Adrenal gland (tissue), 12 donors: ENCODE data around the gene DOCK1. TPM values are rescaled to one million over a fixed set of nuclear protein-coding genes. Genes with fewer than 3 reads are reported as not detected.

Source experiments
- DNase-seq, 7 donors: peaks; one replicate each; pipeline ENCODE4 v3.0.0-alpha.2; 2019 to 2020
- H3K27ac ChIP-seq, 5 donors: fragments of 200-600 bp; sonication (generic) in 4 of 5; 1 replicate in 3 of 5; 2 replicates in 2 of 5; pipeline versions ENCODE4 v1.5.1 to v1.8.0; 2016 to 2020; ENCODE audit warnings: mild to moderate bottlenecking in 1 of 5
- H3K27me3 ChIP-seq: fragments of 200-600 bp; 2 replicates; pipeline ENCODE4 v1.8.0; 2021
- H3K36me3 ChIP-seq, 2 donors: fragments of 200-600 bp; replicated peaks in 1 of 2; 1 replicate in 1 of 2; 2 replicates in 1 of 2; pipeline versions ENCODE4 v1.5.1 to v1.8.0; 2018 to 2022
- H3K4me1 ChIP-seq, 2 donors: fragments of 200-600 bp; replicated peaks in 1 of 2; 1 replicate in 1 of 2; 2 replicates in 1 of 2; pipeline versions ENCODE4 v1.5.1 to v1.8.0; 2018 to 2021
- H3K4me3 ChIP-seq, 4 donors: fragments of 200-600 bp; sonication (generic) in 3 of 4; one replicate each; pipeline ENCODE4 v1.5.1; 2016 to 2018
- H3K9me3 ChIP-seq, 3 donors: fragments of 200-600 bp; sonication (generic) in 1 of 3; replicated peaks in 1 of 3; 1 replicate in 2 of 3; 2 replicates in 1 of 3; pipeline versions ENCODE4 v1.5.1 to v1.8.0; 2016 to 2021
- POLR2A ChIP-seq, 2 donors: fragments of 450-650 bp; IDR thresholded peaks; one replicate each; pipeline ENCODE4 v1.6.1; 2017; ENCODE audit warnings: antibody characterized with exemption in 2 of 2, mild to moderate bottlenecking in 2 of 2, moderate library complexity in 1 of 2
- WGBS, 4 donors: extraction: QIAGEN DNeasy Blood & Tissue Kit in 2 of 4; methylation state at CpG; one replicate each; pipeline versions ENCODE4 v1.1.5 to v1.1.7; 2013 to 2017; 5-methylcytosine and 5-hydroxymethylcytosine counted together
- intact Hi-C, 2 donors: fragments of 100-400 bp; cut with DNase I; formaldehyde crosslinking; loops; one replicate each; pipeline versions ENCODE4 v1.14.1 to v1.15.0; 2022 to 2023
- polyA plus RNA-seq, 3 donors: library from polyadenylated mRNA; stranded (reverse); fragments of 200-250 nt in 2 of 3; fragments of 350-450 nt in 1 of 3; fragmentation: Illumina TruSeq in 1 of 3; extraction: RNeasy Lipid Tissue Mini Kit (QIAGEN cat#74804) in 1 of 3; gene quantifications; one replicate each; pipeline ENCODE4 v1.2.3, GENCODE V29; 2013 to 2014
- total RNA-seq, 9 donors: library from RNA; depleted of rRNA in 4 of 9; stranded (reverse); fragments of >200 nt in 4 of 9; fragments of 120-200 nt in 1 of 9; fragmentation: NEBNext Ultra II Directional in 1 of 9; extraction: Animal tissue kit (Norgen Biotek cat#: 25700) in 1 of 9; gene quantifications; one replicate each; pipeline versions ENCODE4 v1.1.0 to v1.2.4, GENCODE V29; 2013 to 2023
- TF ChIP-seq, protein P1 (sequence below), 6 experiments: fragments of 450-650 bp in 4 of 6; fragments of 200-600 bp in 2 of 6; sonication (generic) in 1 of 6; IDR thresholded peaks; 1 replicate in 5 of 6; 2 replicates in 1 of 6; pipeline versions ENCODE4 v1.5.1 to v1.8.0; 2016 to 2021; ENCODE audit warnings: antibody characterized with exemption in 6 of 6, mild to moderate bottlenecking in 2 of 6, moderate library complexity in 1 of 6
- donor health status: healthy with polysubstance abuse.
- donor health status: Bipolar disorder and iron deficiency.
- donor health status: DM: yes; HTN: yes; CAD: no.
- donor health status: DM: no; HTN: no; CAD: no.
- donor health status: DM: no; HTN: no; CAD: no.
- donor health status: DM: yes; HTN: yes; CAD: no.

The DOCK1 gene
- total and polyA plus RNA-seq, 12 donors, result 8.1 to 30.4 (median 21.6) TPM

DNA sequence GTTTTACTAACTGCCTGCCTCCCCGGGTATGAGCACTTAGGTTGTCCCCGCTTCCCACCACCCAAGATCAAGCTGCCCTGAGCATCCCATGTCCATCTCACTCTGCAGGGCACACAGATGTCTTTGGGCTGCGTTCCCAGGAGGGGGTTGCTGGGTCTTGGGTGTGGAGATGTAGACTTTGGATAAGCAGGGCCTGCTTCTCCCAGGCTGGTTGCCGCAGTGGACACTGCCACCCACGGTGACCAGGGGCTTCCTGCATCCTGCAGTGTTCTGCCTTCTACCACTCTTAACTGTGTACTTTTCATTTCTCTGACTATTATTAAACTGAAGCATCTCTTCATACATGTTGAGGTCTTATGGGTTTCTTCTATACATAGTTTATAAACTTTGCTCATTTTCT, 70.0 kb downstream of the DOCK1 start:
- no peak for DNase-seq
- Histone ChIP-seq H3K36me3 (peaks cover 0 to 4% of the 10 kb centered on the region in 2 donors), H3K9me3 (no peaks in the 10 kb centered on the region), H3K4me1 (peaks cover 0 to 11% of the 10 kb centered on the region in 2 donors), H3K4me3 (no peak overlapping the region), H3K27me3 (no peaks in the 10 kb centered on the region), H3K27ac (no peak overlapping the region)
- intact Hi-C loops, result no loop called here
- TF ChIP-seq, protein P1, sequence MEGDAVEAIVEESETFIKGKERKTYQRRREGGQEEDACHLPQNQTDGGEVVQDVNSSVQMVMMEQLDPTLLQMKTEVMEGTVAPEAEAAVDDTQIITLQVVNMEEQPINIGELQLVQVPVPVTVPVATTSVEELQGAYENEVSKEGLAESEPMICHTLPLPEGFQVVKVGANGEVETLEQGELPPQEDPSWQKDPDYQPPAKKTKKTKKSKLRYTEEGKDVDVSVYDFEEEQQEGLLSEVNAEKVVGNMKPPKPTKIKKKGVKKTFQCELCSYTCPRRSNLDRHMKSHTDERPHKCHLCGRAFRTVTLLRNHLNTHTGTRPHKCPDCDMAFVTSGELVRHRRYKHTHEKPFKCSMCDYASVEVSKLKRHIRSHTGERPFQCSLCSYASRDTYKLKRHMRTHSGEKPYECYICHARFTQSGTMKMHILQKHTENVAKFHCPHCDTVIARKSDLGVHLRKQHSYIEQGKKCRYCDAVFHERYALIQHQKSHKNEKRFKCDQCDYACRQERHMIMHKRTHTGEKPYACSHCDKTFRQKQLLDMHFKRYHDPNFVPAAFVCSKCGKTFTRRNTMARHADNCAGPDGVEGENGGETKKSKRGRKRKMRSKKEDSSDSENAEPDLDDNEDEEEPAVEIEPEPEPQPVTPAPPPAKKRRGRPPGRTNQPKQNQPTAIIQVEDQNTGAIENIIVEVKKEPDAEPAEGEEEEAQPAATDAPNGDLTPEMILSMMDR (IDR thresholded peaks at IDR 0.05), result no peak
- TF ChIP-seq POLR2A (IDR thresholded peaks at IDR 0.05), result no peak
- 92 to 96% (median 94%) methylated on average over 5 of the region's 5 CpGs for WGBS, 4 donors

DNA sequence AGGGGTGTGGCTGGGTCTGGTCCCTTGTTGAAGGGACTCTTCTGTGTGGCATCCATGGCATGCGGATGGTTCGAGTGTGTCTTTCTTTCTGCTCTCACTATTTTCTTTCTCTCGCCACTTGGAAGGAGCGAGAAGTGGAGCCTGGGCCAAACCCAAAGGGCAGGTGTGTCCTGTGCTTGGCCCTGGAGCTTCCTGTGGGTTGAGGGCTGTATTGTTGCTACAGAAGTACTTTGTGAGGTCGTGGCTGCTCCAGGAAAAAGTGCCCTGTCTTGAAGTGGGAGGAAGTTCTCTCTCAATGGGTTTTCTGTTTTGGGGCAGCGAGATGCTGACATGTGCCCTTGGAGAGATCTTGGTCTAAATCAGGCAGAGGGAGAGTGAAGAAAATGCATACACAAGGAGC, 72.0 kb downstream of the DOCK1 start:
- no peak overlapping the region for H3K4me3 ChIP-seq
- H3K27me3 ChIP-seq, result no peaks in the 10 kb centered on the region
- no peaks in the 10 kb centered on the region for H3K9me3 ChIP-seq
- no peak overlapping the region for H3K27ac ChIP-seq
- no peak for TF ChIP-seq POLR2A (IDR thresholded peaks at IDR 0.05)
- TF ChIP-seq, protein P1 (IDR thresholded peaks at IDR 0.05), result no peak
- H3K4me1 ChIP-seq, result peaks cover 0 to 11% of the 10 kb centered on the region in 2 donors
- intact Hi-C loops, result no loop called here
- H3K36me3 ChIP-seq, result peaks cover 0 to 4% of the 10 kb centered on the region in 2 donors
- WGBS, 4 donors, result 70 to 86% (median 81%) methylated on average over 6 of the region's 6 CpGs
- DNase-seq, result no peak

DNA sequence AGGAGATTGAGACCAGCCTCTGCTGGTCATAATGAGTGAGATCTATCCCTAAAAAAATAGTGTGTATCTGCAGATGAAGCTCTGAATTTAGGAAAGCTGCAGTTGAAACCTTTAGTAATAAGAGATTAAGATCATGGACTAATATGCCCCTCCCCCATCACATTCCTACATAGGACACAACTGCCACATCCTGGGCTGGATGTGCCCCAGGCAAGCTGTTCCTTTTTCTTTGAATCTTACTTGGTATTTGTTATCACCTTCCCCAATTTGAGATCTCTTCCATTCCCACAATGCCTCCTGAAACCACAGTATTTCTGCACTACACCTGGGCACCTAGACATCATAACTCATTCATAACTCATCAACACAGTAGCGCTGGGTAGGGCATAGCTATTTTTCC, 74.1 kb downstream of the DOCK1 start:
- intact Hi-C loops, result no loop called here
- no peak for TF ChIP-seq POLR2A (IDR thresholded peaks at IDR 0.05)
- TF ChIP-seq, protein P1 (IDR thresholded peaks at IDR 0.05), result no peak
- no peaks in the 10 kb centered on the region for H3K9me3 ChIP-seq
- DNase-seq, result no peak
- H3K4me1 ChIP-seq, result no peaks in the 10 kb centered on the region
- WGBS, 4 donors, result 90 to 100% (median 93%) methylated on average over 1 of the region's 1 CpG
- H3K36me3 ChIP-seq, result peaks cover 0 to 4% of the 10 kb centered on the region in 2 donors
- H3K27ac ChIP-seq, result no peak overlapping the region
- no peak overlapping the region for H3K4me3 ChIP-seq
- H3K27me3 ChIP-seq, result no peaks in the 10 kb centered on the region

DNA sequence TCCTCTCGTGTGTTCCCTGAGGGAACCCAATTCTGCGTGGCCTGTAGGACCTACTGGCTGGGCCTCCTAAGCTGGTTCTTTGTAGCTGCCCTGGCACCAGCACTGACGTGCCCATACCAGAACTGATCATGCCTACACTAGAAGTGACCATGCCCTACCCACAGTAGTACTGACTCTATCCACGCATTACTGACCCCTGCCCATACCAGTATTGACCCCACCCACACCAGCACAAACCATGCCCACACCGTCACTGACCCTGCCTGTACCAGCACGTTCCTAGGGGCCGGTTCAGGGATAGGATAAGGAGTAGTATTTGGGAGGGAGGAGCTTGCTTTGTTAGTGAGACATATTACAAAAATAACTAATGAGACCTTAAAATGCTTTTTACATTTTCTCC, 88.0 kb downstream of the DOCK1 start:
- no peaks in the 10 kb centered on the region for H3K9me3 ChIP-seq
- no peaks in the 10 kb centered on the region for H3K36me3 ChIP-seq
- no peak overlapping the region for H3K4me3 ChIP-seq
- H3K27ac ChIP-seq, result no peak overlapping the region
- intact Hi-C loops, result no loop called here
- 93 to 97% (median 94%) methylated on average over 6 to 7 of the region's 7 CpGs for WGBS, 4 donors
- no peaks in the 10 kb centered on the region for H3K4me1 ChIP-seq
- H3K27me3 ChIP-seq, result no peaks in the 10 kb centered on the region
- DNase-seq, result no peak
- TF ChIP-seq POLR2A (IDR thresholded peaks at IDR 0.05), result no peak
- TF ChIP-seq, protein P1 (IDR thresholded peaks at IDR 0.05), result no peak
